Peyer's patch (tissue), 4 donors: ENCODE results near the gene AFDN. TPM values are rescaled to one million over a fixed set of nuclear protein-coding genes. Genes with fewer than 3 reads are reported as not detected.

Experiments used
- DNase-seq, 3 donors: peaks; one replicate each; pipeline ENCODE4 v3.0.0-alpha.2; 2017 to 2019
- H3K27ac ChIP-seq, 4 donors: fragments of 200-600 bp; sonication (generic); one replicate each; pipeline ENCODE4 v1.5.1; 2016 to 2019
- H3K27me3 ChIP-seq, 2 donors: fragments of 200-600 bp; sonication (generic); one replicate each; pipeline ENCODE4 v1.5.1; 2019
- H3K36me3 ChIP-seq, 3 donors: fragments of 200-600 bp; sonication (generic); one replicate each; pipeline ENCODE4 v1.5.1; 2016 to 2019
- H3K4me1 ChIP-seq, 4 donors: fragments of 200-600 bp; sonication (generic); one replicate each; pipeline ENCODE4 v1.5.1; 2016 to 2019
- H3K4me3 ChIP-seq, 4 donors: fragments of 200-600 bp; sonication (generic); 1 replicate in 3 of 4; 2 replicates in 1 of 4; pipeline ENCODE4 v1.5.1; 2016 to 2019; ENCODE audit warnings: mild to moderate bottlenecking in 1 of 4
- H3K9me3 ChIP-seq, 4 donors: fragments of 200-600 bp; sonication (generic); one replicate each; pipeline ENCODE4 v1.5.1; 2016 to 2019; ENCODE audit warnings: mild to moderate bottlenecking in 1 of 4
- CTCF ChIP-seq, 6 experiments: fragments of 450-650 bp in 4 of 6; fragments of 200-600 bp in 2 of 6; sonication (generic) in 1 of 6; IDR thresholded peaks; one replicate each; pipeline ENCODE4 v1.5.1; 2017 to 2019; ENCODE audit warnings: antibody characterized with exemption in 6 of 6, mild to moderate bottlenecking in 3 of 6, moderate library complexity in 1 of 6
- POLR2A ChIP-seq, 2 donors: fragments of 450-650 bp; IDR thresholded peaks; one replicate each; pipeline ENCODE4 v1.5.1; 2017; ENCODE audit warnings: antibody characterized with exemption in 2 of 2, mild to moderate bottlenecking in 2 of 2, moderate library complexity in 2 of 2
- total RNA-seq, 4 donors: library from RNA; depleted of rRNA; stranded (reverse); fragments of >200 nt; gene quantifications; one replicate each; pipeline ENCODE4 v1.1.0, GENCODE V29; 2016

Gene AFDN
- total RNA-seq, 4 donors from 2014 or later, result 265 to 326 (median 313) TPM

- peaks cover 0 to 44% (median 0%) of the 10 kb centered on the region in 3 donors for H3K36me3 ChIP-seq
- no peaks in the 10 kb centered on the region for H3K27me3 ChIP-seq
- H3K27ac ChIP-seq, result no peak overlapping the region
- peak in 1 of 3 donors; percentile 62 for DNase-seq
- no peaks in the 10 kb centered on the region for H3K9me3 ChIP-seq
- no peak overlapping the region for H3K4me3 ChIP-seq
- TF ChIP-seq CTCF (IDR thresholded peaks at IDR 0.05), result no peak
- no peak for TF ChIP-seq POLR2A (IDR thresholded peaks at IDR 0.05)
- no peaks in the 10 kb centered on the region for H3K4me1 ChIP-seq
Observed at GRCh38 chr6:167870321-167870720, 43.6 kb downstream of the AFDN start.

GRCh38 chr6:167872538-167873210 is 46.0 kb downstream of the AFDN start:
- peaks cover 0 to 44% (median 0%) of the 10 kb centered on the region in 3 donors for H3K36me3 ChIP-seq
- no peaks in the 10 kb centered on the region for H3K9me3 ChIP-seq
- no peaks in the 10 kb centered on the region for H3K4me1 ChIP-seq
- H3K27ac ChIP-seq, result no peak overlapping the region
- no peak for DNase-seq
- no peak for TF ChIP-seq CTCF (IDR thresholded peaks at IDR 0.05)
- TF ChIP-seq POLR2A (IDR thresholded peaks at IDR 0.05), result no peak
- no peaks in the 10 kb centered on the region for H3K27me3 ChIP-seq
- no peak overlapping the region for H3K4me3 ChIP-seq

- no peak for DNase-seq
- TF ChIP-seq POLR2A (IDR thresholded peaks at IDR 0.05) (no peak), CTCF (IDR thresholded peaks at IDR 0.05) (no peak)
- H3K27me3 ChIP-seq, result no peaks in the 10 kb centered on the region
- no peak overlapping the region for H3K27ac ChIP-seq
- no peaks in the 10 kb centered on the region for H3K4me1 ChIP-seq
- H3K4me3 ChIP-seq, result no peak overlapping the region
- H3K36me3 ChIP-seq, result peaks cover 0 to 55% (median 0%) of the 10 kb centered on the region in 3 donors
- H3K9me3 ChIP-seq, result no peaks in the 10 kb centered on the region
Observed at GRCh38 chr6:167877994-167878779, 51.5 kb downstream of the AFDN start.

- H3K27me3 ChIP-seq, result no peaks in the 10 kb centered on the region
- H3K9me3 ChIP-seq, result no peaks in the 10 kb centered on the region
- no peak for TF ChIP-seq POLR2A (IDR thresholded peaks at IDR 0.05)
- TF ChIP-seq CTCF (IDR thresholded peaks at IDR 0.05), result no peak
- H3K27ac ChIP-seq, result no peak overlapping the region
- no peak for DNase-seq
- no peaks in the 10 kb centered on the region for H3K4me1 ChIP-seq
- no peak overlapping the region for H3K4me3 ChIP-seq
- H3K36me3 ChIP-seq, result peaks cover 0 to 55% (median 0%) of the 10 kb centered on the region in 3 donors
Observed at GRCh38 chr6:167879612-167880011, 52.9 kb downstream of the AFDN start.

GRCh38 chr6:167881327-167881726 is 54.6 kb downstream of the AFDN start:
- Histone ChIP-seq H3K9me3 (no peaks in the 10 kb centered on the region), H3K4me1 (no peaks in the 10 kb centered on the region), H3K27me3 (no peaks in the 10 kb centered on the region), H3K27ac (no peak overlapping the region), H3K36me3 (peaks cover 0 to 45% (median 0%) of the 10 kb centered on the region in 3 donors), H3K4me3 (no peak overlapping the region)
- DNase-seq, result no peak
- TF ChIP-seq POLR2A (IDR thresholded peaks at IDR 0.05) (no peak), CTCF (IDR thresholded peaks at IDR 0.05) (no peak)
